H1 (cell line): Measurements from ENCODE around the gene METTL8. TPM values are rescaled to one million over a fixed set of nuclear protein-coding genes. Genes with fewer than 3 reads are reported as not detected.

ENCODE experiments used
- CTCF ChIA-PET: fragments of 300-600 bp; sonication (Branson Sonifier 250); formaldehyde crosslinking; loops from one replicate; lab custom pipeline; 2021; ENCODE audit not compliant: partially characterized antibody; lab: Charles Lee
- POLR2A ChIA-PET: fragments of 300-600 bp; sonication (Branson Sonifier 250); formaldehyde crosslinking; loops from one replicate; lab custom pipeline; 2021; ENCODE audit warnings: inconsistent platforms; ENCODE audit not compliant: partially characterized antibody; lab: Charles Lee
- DNase-seq, 2 experiments: peaks; one replicate each; pipeline versions ENCODE4 v3.0.0 to v3.0.0-alpha.2; 2010 to 2022; ENCODE audit warnings: low spot score in 2 of 2, low read depth in 1 of 2, mixed read lengths in 1 of 2
- FAIRE-seq: peaks from 2 replicates; lab custom pipeline; 2011; peaks lifted over from hg19 to GRCh38; lab: Jason Lieb, UNC
- H2AFZ ChIP-seq: 2 replicates; pipeline ENCODE4 v1.8.1; 2012; ENCODE audit warnings: low read length, inconsistent platforms
- H2AK5ac ChIP-seq: 2 replicates; pipeline ENCODE4 v1.6.1; 2013; ENCODE audit warnings: low read depth, low read length
- H2BK120ac ChIP-seq: replicated peaks from 2 replicates; pipeline ENCODE3; 2013; ENCODE audit warnings: low read depth, low read length, inconsistent platforms
- H2BK12ac ChIP-seq: 2 replicates; pipeline ENCODE4 v1.6.1; 2013; ENCODE audit warnings: low read depth, low read length
- H2BK15ac ChIP-seq: 2 replicates; pipeline ENCODE4 v1.6.1; 2013; ENCODE audit warnings: low read length
- H2BK20ac ChIP-seq: 2 replicates; pipeline ENCODE4 v1.6.1; 2013; ENCODE audit warnings: low read length
- H2BK5ac ChIP-seq: 2 replicates; pipeline ENCODE4 v1.6.1; 2013; ENCODE audit warnings: low read depth, low read length
- H3K14ac ChIP-seq: 2 replicates; pipeline ENCODE4 v1.6.1; 2013; ENCODE audit warnings: inconsistent platforms; ENCODE audit not compliant: insufficient read length
- H3K18ac ChIP-seq: 2 replicates; pipeline ENCODE4 v1.6.1; 2013; ENCODE audit warnings: low read length; ENCODE audit errors: extremely low read depth
- H3K23ac ChIP-seq: 2 replicates; pipeline ENCODE4 v1.6.1; 2013; ENCODE audit warnings: inconsistent platforms; ENCODE audit not compliant: insufficient read length
- H3K23me2 ChIP-seq: 2 replicates; pipeline ENCODE4 v1.6.1; 2013; ENCODE audit warnings: low read depth, low read length
- H3K27ac ChIP-seq: 2 replicates; pipeline ENCODE4 v1.6.1; 2011; ENCODE audit warnings: low read depth, low read length, inconsistent platforms
- H3K27me3 ChIP-seq, 4 experiments: replicated peaks in 1 of 4; 1 replicate in 1 of 4; 2 replicates in 3 of 4; pipeline versions ENCODE4 v1.6.1 to v1.8.1; 2011 to 2013; ENCODE audit warnings: low read length in 3 of 4, mild to moderate bottlenecking in 3 of 4, inconsistent platforms in 2 of 4, mixed read lengths in 2 of 4, moderate library complexity in 1 of 4; ENCODE audit not compliant: control insufficient read depth in 3 of 4, insufficient read depth in 3 of 4; ENCODE audit errors: extremely low read depth in 1 of 4
- H3K36me3 ChIP-seq, 4 experiments: 2 replicates each; pipeline versions ENCODE4 v1.6.1 to v1.8.1; 2011 to 2013; ENCODE audit warnings: mild to moderate bottlenecking in 4 of 4, low read length in 3 of 4, moderate library complexity in 2 of 4, control low read depth in 1 of 4, inconsistent platforms in 1 of 4; ENCODE audit not compliant: insufficient read depth in 4 of 4, control insufficient read depth in 2 of 4
- H3K4ac ChIP-seq: replicated peaks from 2 replicates; pipeline ENCODE3; 2013; ENCODE audit warnings: low read length, low read depth, mixed read lengths, inconsistent platforms; ENCODE audit not compliant: insufficient read length
- H3K4me1 ChIP-seq, 4 experiments: replicated peaks in 1 of 4; 1 replicate in 1 of 4; 2 replicates in 3 of 4; pipeline versions ENCODE4 v1.6.1 to v1.8.1; 2011 to 2013; ENCODE audit warnings: low read length in 3 of 4, inconsistent platforms in 2 of 4, mixed read lengths in 1 of 4; ENCODE audit not compliant: insufficient read depth in 4 of 4, control insufficient read depth in 3 of 4
- H3K4me2 ChIP-seq, 2 experiments: 2 replicates each; pipeline versions ENCODE4 v1.6.1 to v1.8.1; 2011 to 2013; ENCODE audit warnings: low read depth in 2 of 2, low read length in 2 of 2, control low read depth in 1 of 2, inconsistent platforms in 1 of 2, mild to moderate bottlenecking in 1 of 2; ENCODE audit not compliant: insufficient read depth in 1 of 2
- H3K4me3 ChIP-seq, 4 experiments: fragments of 200-600, 300-600 bp in 1 of 4; sonication (generic), shearing (Covaris generic), sonication (Bioruptor Twin) in 1 of 4; 2 replicates each; pipeline versions ENCODE4 v1.5.1 to v1.8.1; 2011 to 2016; ENCODE audit warnings: low read length in 4 of 4, low read depth in 3 of 4, control low read depth in 2 of 4, inconsistent platforms in 2 of 4, mild to moderate bottlenecking in 2 of 4, mixed read lengths in 1 of 4, moderate library complexity in 1 of 4; ENCODE audit not compliant: insufficient read depth in 2 of 4; ENCODE audit errors: extremely low read depth in 1 of 4
- H3K56ac ChIP-seq: replicated peaks from 2 replicates; pipeline ENCODE3; 2013; ENCODE audit warnings: low read depth, mild to moderate bottlenecking, mixed read lengths, low read length, inconsistent platforms; ENCODE audit not compliant: insufficient read length
- H3K79me1 ChIP-seq: 2 replicates; pipeline ENCODE4 v1.6.1; 2013; ENCODE audit warnings: low read depth, low read length, control low read depth
- H3K79me2 ChIP-seq, 2 experiments: 2 replicates each; pipeline versions ENCODE4 v1.6.1 to v1.8.1; 2012 to 2013; ENCODE audit warnings: low read length in 2 of 2, mild to moderate bottlenecking in 2 of 2, inconsistent platforms in 1 of 2; ENCODE audit not compliant: insufficient read depth in 2 of 2, control insufficient read depth in 1 of 2
- H3K9ac ChIP-seq, 4 experiments: replicated peaks in 1 of 4; 1 replicate in 1 of 4; 2 replicates in 3 of 4; pipeline versions ENCODE4 v1.6.1 to v1.8.1; 2011 to 2013; ENCODE audit warnings: low read depth in 3 of 4, low read length in 3 of 4, control low read depth in 2 of 4, mild to moderate bottlenecking in 2 of 4, moderate library complexity in 2 of 4, inconsistent platforms in 1 of 4; ENCODE audit errors: extremely low read depth in 1 of 4
- H3K9me3 ChIP-seq, 2 experiments: 2 replicates each; pipeline versions ENCODE4 v1.6.1 to v1.8.1; 2012 to 2013; ENCODE audit warnings: mild to moderate bottlenecking in 2 of 2, moderate library complexity in 2 of 2, control low read depth in 1 of 2, inconsistent platforms in 1 of 2, low read depth in 1 of 2, low read length in 1 of 2, mixed read lengths in 1 of 2; ENCODE audit not compliant: insufficient read depth in 2 of 2
- H4K20me1 ChIP-seq, 2 experiments: replicated peaks in 1 of 2; 2 replicates each; pipeline versions ENCODE3 to v1.8.1; 2011 to 2013; ENCODE audit warnings: inconsistent platforms in 2 of 2, low read length in 2 of 2, mild to moderate bottlenecking in 1 of 2; ENCODE audit not compliant: insufficient read depth in 2 of 2, control insufficient read depth in 1 of 2
- H4K5ac ChIP-seq: 2 replicates; pipeline ENCODE4 v1.6.1; 2013; ENCODE audit warnings: low read length, low read depth, mixed read lengths, inconsistent platforms; ENCODE audit not compliant: insufficient read length
- H4K8ac ChIP-seq: 2 replicates; pipeline ENCODE4 v1.8.0; 2013; ENCODE audit warnings: mild to moderate bottlenecking, moderate library complexity, low read length, inconsistent platforms; ENCODE audit not compliant: insufficient read depth; ENCODE audit errors: extremely low read depth
- H4K91ac ChIP-seq: replicated peaks from 2 replicates; pipeline ENCODE3; 2013; ENCODE audit warnings: low read length, mixed read lengths, inconsistent platforms; ENCODE audit not compliant: insufficient read length
- POU5F1 ChIP-seq: IDR thresholded peaks from 2 replicates; pipeline ENCODE4 v1.6.1; 2011; ENCODE audit warnings: low read depth, mild to moderate bottlenecking, low read length, moderate library complexity
- YY1 ChIP-seq: IDR thresholded peaks from 2 replicates; pipeline ENCODE4 v1.6.1; 2011; ENCODE audit warnings: low read depth, mild to moderate bottlenecking, low read length
- WGBS, 2 experiments: shearing (Covaris generic) in 1 of 2; methylation state at CpG; one replicate each; pipeline versions ENCODE4 v1.1.6 to v1.1.7; 2013 to 2015; ENCODE audit warnings: low lambda C conversion rate in 2 of 2, mixed read lengths in 2 of 2, inconsistent platforms in 1 of 2, low coverage in 1 of 2, missing lambda C conversion rate in 1 of 2; ENCODE audit not compliant: insufficient replicate concordance in 2 of 2, insufficient coverage in 1 of 2, insufficient read length in 1 of 2; ENCODE audit errors: extremely low coverage in 1 of 2, missing lambda C conversion rate in 1 of 2; 5-methylcytosine and 5-hydroxymethylcytosine counted together
- polyA plus RNA-seq, 7 experiments: library from polyadenylated mRNA; depleted of rRNA in 3 of 7; stranded (reverse) in 5 of 7; unstranded in 2 of 7; fragments of >200 nt in 5 of 7; fragments of 200-250 nt in 2 of 7; gene quantifications; 1 replicate in 5 of 7; 2 replicates in 1 of 7; 4 replicates in 1 of 7; pipeline versions ENCODE4 v1.2.1 to v1.2.3, GENCODE V29; 2011 to 2013; ENCODE audit warnings: missing spikeins in 2 of 7, mixed read lengths in 2 of 7
- total RNA-seq: library from RNA; stranded (reverse); fragmentation: NEBNext Ultra II Directional; extraction: Animal tissue kit (Norgen Biotek cat#: 25700); gene quantifications from 2 replicates; pipeline ENCODE4 v1.2.1, GENCODE V29; 2021

The METTL8 gene
- total and polyA plus RNA-seq, 2 of the 8 experiments (the other 6 are each of a cell fraction or from before 2014, with no cell fraction given) = 17.6 to 79.7 TPM

DNA sequence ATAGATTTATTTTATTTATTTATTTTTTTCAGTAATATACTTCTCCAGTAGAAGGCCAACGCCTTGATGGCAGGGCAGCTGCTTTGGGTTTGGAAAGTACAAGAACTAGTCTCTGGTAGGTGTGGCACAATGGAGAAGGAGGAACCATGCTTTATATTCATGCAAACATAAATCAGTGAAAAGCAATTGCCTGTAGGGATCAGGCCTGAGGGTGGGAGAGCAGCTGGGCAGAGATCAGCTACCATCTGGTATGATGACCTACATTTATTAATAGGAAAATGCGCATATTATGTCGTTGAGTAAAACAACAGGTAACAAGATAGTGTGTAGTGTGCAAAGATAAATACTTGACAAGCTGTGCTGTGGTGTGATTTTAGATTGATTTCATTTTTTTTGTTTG lies 152.7 kb downstream of the METTL8 start:
- no peaks in the 10 kb centered on the region for H3K9me3 ChIP-seq
- no peak overlapping the region for H2BK12ac ChIP-seq
- TF ChIP-seq YY1 = no peak
- 0 out of 2 replicates have a peak, but pooled peaks have one; percentile 6 for TF ChIP-seq POU5F1
- H3K23ac ChIP-seq = no peak overlapping the region
- no peak overlapping the region for H3K4me2 ChIP-seq
- no peak overlapping the region for H2BK15ac ChIP-seq
- H4K91ac ChIP-seq = no peak overlapping the region
- H3K18ac ChIP-seq = no peak overlapping the region
- H3K36me3 ChIP-seq = no peaks in the 10 kb centered on the region
- no peak overlapping the region for H3K14ac ChIP-seq
- no peak overlapping the region for H2BK20ac ChIP-seq
- H3K79me1 ChIP-seq = no peaks in the 10 kb centered on the region
- no peak overlapping the region for H2BK5ac ChIP-seq
- 91% methylated on average over 3 of the region's 3 CpGs; no CpG with 5 or more reads in 1 of the 2 experiments for WGBS, 2 experiments
- no peak overlapping the region for H2BK120ac ChIP-seq
- H3K27ac ChIP-seq = no peak overlapping the region
- FAIRE-seq (no peak), DNase-seq (no peak)
- H4K8ac ChIP-seq = no peak overlapping the region
- ChIA-PET POLR2A (no interaction called here), CTCF (interaction anchor here (1.1 kb wide), 1 partner anchor 136 kb away, joined by 8 read pairs; no protein-coding TSS in a partner anchor)
- H3K4ac ChIP-seq = no peak overlapping the region
- no peak overlapping the region for H4K5ac ChIP-seq
- H2AFZ ChIP-seq = no peak overlapping the region
- no peak overlapping the region for H3K4me3 ChIP-seq
- no peaks in the 10 kb centered on the region for H3K79me2 ChIP-seq
- H4K20me1 ChIP-seq = no peaks in the 10 kb centered on the region
- H3K9ac ChIP-seq = no peak overlapping the region
- H3K23me2 ChIP-seq = no peaks in the 10 kb centered on the region
- H3K27me3 ChIP-seq = no peaks in the 10 kb centered on the region
- H3K4me1 ChIP-seq = peaks cover 0 to 2% (median 0%) of the 10 kb centered on the region in 4 experiments; a peak in 1 of 7 replicates
- no peak overlapping the region for H3K56ac ChIP-seq
- no peak overlapping the region for H2AK5ac ChIP-seq
